Astrocyte (in vitro differentiated cells and primary cell): ENCODE data around the gene TFEB. TPM values are rescaled to one million over a fixed set of nuclear protein-coding genes. Genes with fewer than 3 reads are reported as not detected.

Experiments used
- DNase-seq: peaks from one replicate; pipeline ENCODE4 v3.0.0-alpha.2; 2010; ENCODE audit warnings: low read depth
- FAIRE-seq: peaks from 2 replicates; lab custom pipeline; 2011; peaks lifted over from hg19 to GRCh38; lab: Jason Lieb, UNC
- H2AFZ ChIP-seq: 2 replicates; pipeline ENCODE4 v1.6.0; 2012; ENCODE audit warnings: low read depth, low read length, inconsistent platforms
- H3K27ac ChIP-seq: 2 replicates; pipeline ENCODE4 v1.5.1; 2011; ENCODE audit warnings: low read depth, low read length, inconsistent platforms
- H3K27me3 ChIP-seq: 2 replicates; pipeline ENCODE4 v1.6.0; 2011; ENCODE audit warnings: low read length, inconsistent platforms; ENCODE audit not compliant: insufficient read depth
- H3K36me3 ChIP-seq: 2 replicates; pipeline ENCODE4 v1.5.1; 2011; ENCODE audit warnings: low read length, inconsistent platforms; ENCODE audit not compliant: insufficient read depth
- H3K4me1 ChIP-seq: 2 replicates; pipeline ENCODE4 v1.5.1; 2011; ENCODE audit warnings: low read length, inconsistent platforms; ENCODE audit not compliant: insufficient read depth
- H3K4me2 ChIP-seq: 2 replicates; pipeline ENCODE4 v1.6.0; 2012; ENCODE audit warnings: low read length, inconsistent platforms
- H3K4me3 ChIP-seq: 2 replicates; pipeline ENCODE4 v1.5.1; 2011; ENCODE audit warnings: low read depth, mild to moderate bottlenecking, low read length, inconsistent platforms; ENCODE audit not compliant: insufficient read depth
- H3K79me2 ChIP-seq: 2 replicates; pipeline ENCODE4 v1.6.0; 2012; ENCODE audit warnings: mild to moderate bottlenecking, low read length, inconsistent platforms; ENCODE audit not compliant: insufficient read depth
- H3K9ac ChIP-seq: 2 replicates; pipeline ENCODE4 v1.6.0; 2012; ENCODE audit warnings: mild to moderate bottlenecking, low read length, inconsistent platforms
- H3K9me3 ChIP-seq: 2 replicates; pipeline ENCODE4 v1.5.1; 2012; ENCODE audit warnings: low read depth, mild to moderate bottlenecking, low read length, inconsistent platforms; ENCODE audit not compliant: insufficient read depth
- H4K20me1 ChIP-seq: 2 replicates; pipeline ENCODE4 v1.6.0; 2012; ENCODE audit warnings: low read length, inconsistent platforms; ENCODE audit not compliant: insufficient read depth
- H3K27ac Mint-ChIP-seq: one replicate; pipeline ENCODE4 v1.8.0; 2021; ENCODE audit warnings: mild to moderate bottlenecking, mixed read lengths; ENCODE audit not compliant: unreplicated experiment
- H3K27me3 Mint-ChIP-seq: one replicate; pipeline ENCODE4 v1.8.0; 2021; ENCODE audit warnings: low read depth, mixed read lengths; ENCODE audit not compliant: unreplicated experiment
- H3K36me3 Mint-ChIP-seq: one replicate; pipeline ENCODE4 v1.8.0; 2021; ENCODE audit warnings: low read depth, mixed read lengths; ENCODE audit not compliant: unreplicated experiment
- H3K4me1 Mint-ChIP-seq: one replicate; pipeline ENCODE4 v1.8.0; 2021; ENCODE audit warnings: low read depth, mixed read lengths; ENCODE audit not compliant: unreplicated experiment
- H3K4me3 Mint-ChIP-seq: one replicate; pipeline ENCODE4 v1.8.0; 2021; ENCODE audit warnings: mild to moderate bottlenecking, moderate library complexity, mixed read lengths; ENCODE audit not compliant: unreplicated experiment
- H3K9me3 Mint-ChIP-seq: one replicate; pipeline ENCODE4 v1.8.0; 2021; ENCODE audit warnings: mild to moderate bottlenecking, mixed read lengths; ENCODE audit not compliant: unreplicated experiment
- CTCF ChIP-seq: IDR thresholded peaks from 2 replicates; pipeline ENCODE4 v1.5.1; 2011; ENCODE audit warnings: low read depth, mild to moderate bottlenecking, inconsistent platforms, low read length, moderate library complexity; ENCODE audit not compliant: insufficient read depth
- EZH2 ChIP-seq: IDR thresholded peaks from 2 replicates; pipeline ENCODE4 v1.6.1; 2012; ENCODE audit warnings: mild to moderate bottlenecking, low read length, inconsistent platforms; ENCODE audit not compliant: insufficient read depth
- total RNA-seq: library from RNA; stranded (reverse); gene quantifications from 2 replicates; pipeline ENCODE4 v1.2.1, GENCODE V29; 2021

The TFEB gene
- total RNA-seq, 1 donor from 2014 or later = 4.7 TPM

- Histone ChIP-seq H3K79me2 (no peaks in the 10 kb centered on the region), H2AFZ (no peak overlapping the region), H3K27me3 (no peaks in the 10 kb centered on the region), H3K9ac (no peak overlapping the region), H3K9me3 (no peaks in the 10 kb centered on the region), H3K4me3 (no peak overlapping the region), H3K36me3 (no peaks in the 10 kb centered on the region), H4K20me1 (no peaks in the 10 kb centered on the region), H3K4me1 (peaks cover 47% of the 10 kb centered on the region), H3K4me2 (no peak overlapping the region), H3K27ac (no peak overlapping the region)
- Mint-ChIP-seq H3K4me1 (peaks cover 14% of the 10 kb centered on the region), H3K9me3 (no peaks in the 10 kb centered on the region), H3K27me3 (peaks cover 31% of the 10 kb centered on the region), H3K4me3 (no peak overlapping the region), H3K36me3 (no peaks in the 10 kb centered on the region), H3K27ac (no peak overlapping the region)
- DNase-seq (no peak), FAIRE-seq (no peak)
- TF ChIP-seq CTCF (no peak), EZH2 (no peak)
Observed at GRCh38 chr6:41702089-41702745, 33.2 kb downstream of the TFEB start.

GRCh38 chr6:41700463-41701347 is 34.7 kb downstream of the TFEB start:
- Mint-ChIP-seq H3K27ac (no peak overlapping the region), H3K36me3 (no peaks in the 10 kb centered on the region), H3K27me3 (peaks cover 26% of the 10 kb centered on the region), H3K4me1 (peaks cover 11% of the 10 kb centered on the region), H3K4me3 (no peak overlapping the region), H3K9me3 (no peaks in the 10 kb centered on the region)
- Histone ChIP-seq H3K9ac (no peak overlapping the region), H2AFZ (no peak overlapping the region), H3K4me2 (no peak overlapping the region), H3K27ac (peak overlapping the region; percentile 4), H4K20me1 (no peaks in the 10 kb centered on the region), H3K4me3 (no peak overlapping the region), H3K27me3 (no peaks in the 10 kb centered on the region), H3K9me3 (no peaks in the 10 kb centered on the region), H3K4me1 (peaks cover 34% of the 10 kb centered on the region), H3K79me2 (no peaks in the 10 kb centered on the region), H3K36me3 (no peaks in the 10 kb centered on the region)
- FAIRE-seq = no peak
- no peak for DNase-seq
- TF ChIP-seq CTCF (no peak), EZH2 (no peak)
